Astrocyte of the spinal cord (primary cell): Measurements from ENCODE around the gene SETBP1.

Experiments used
- DNase-seq: peaks from one replicate; pipeline ENCODE4 v3.0.0; 2011; ENCODE audit warnings: low read depth, low spot score
- H3K4me3 ChIP-seq: 2 replicates; pipeline ENCODE4 v1.5.1; 2011; ENCODE audit warnings: low read depth, mild to moderate bottlenecking, low read length, moderate library complexity
- in situ Hi-C: cut with HindIII; loops from 2 replicates; pipeline ENCODE4 v1.10.0; 2017; ENCODE audit warnings: low sequenced_read_pairs
- TF ChIP-seq, protein P1 (sequence below): IDR thresholded peaks from 2 replicates; pipeline ENCODE4 v1.5.1; 2012; ENCODE audit warnings: low read depth, mild to moderate bottlenecking, low read length, inconsistent platforms

Gene SETBP1

DNA sequence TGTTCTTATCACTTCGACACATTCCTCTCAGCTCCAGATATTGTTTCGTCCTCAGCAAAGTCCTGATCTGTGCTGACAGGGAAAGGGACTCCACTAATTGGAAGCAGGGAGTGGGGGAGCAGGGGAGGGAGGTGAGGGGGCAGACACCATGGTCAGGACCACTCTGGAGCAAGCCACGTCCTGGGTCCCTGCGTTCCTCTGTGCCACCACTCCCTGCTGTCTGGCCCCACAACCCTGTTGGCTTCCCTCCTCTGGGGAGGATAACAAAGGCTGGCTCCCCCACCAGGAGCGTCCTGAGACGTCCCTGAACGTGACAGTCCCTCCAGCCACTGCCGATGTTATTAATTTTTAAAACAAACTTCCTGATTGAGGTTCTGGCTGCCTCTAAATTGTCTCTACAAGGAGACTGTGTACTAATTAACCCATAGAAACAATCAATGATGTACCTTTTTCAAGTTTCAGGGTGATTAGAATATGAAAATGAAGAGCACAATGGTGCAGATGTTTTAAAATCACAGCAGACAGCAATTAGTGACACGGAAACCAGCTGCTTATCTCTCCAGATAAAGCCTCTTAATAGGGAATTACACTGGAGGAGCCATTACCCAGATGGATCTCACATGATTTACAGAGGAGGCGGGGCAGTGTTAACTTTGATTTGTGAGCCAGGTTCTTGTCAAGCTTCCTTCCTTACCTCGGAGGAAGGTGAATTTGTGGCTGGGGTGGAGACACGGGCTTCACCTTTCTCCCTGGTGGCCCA is 257.5 kb downstream of the SETBP1 start:
- in situ Hi-C loops: no loop called here
- no peak for DNase-seq
- TF ChIP-seq, protein P1, sequence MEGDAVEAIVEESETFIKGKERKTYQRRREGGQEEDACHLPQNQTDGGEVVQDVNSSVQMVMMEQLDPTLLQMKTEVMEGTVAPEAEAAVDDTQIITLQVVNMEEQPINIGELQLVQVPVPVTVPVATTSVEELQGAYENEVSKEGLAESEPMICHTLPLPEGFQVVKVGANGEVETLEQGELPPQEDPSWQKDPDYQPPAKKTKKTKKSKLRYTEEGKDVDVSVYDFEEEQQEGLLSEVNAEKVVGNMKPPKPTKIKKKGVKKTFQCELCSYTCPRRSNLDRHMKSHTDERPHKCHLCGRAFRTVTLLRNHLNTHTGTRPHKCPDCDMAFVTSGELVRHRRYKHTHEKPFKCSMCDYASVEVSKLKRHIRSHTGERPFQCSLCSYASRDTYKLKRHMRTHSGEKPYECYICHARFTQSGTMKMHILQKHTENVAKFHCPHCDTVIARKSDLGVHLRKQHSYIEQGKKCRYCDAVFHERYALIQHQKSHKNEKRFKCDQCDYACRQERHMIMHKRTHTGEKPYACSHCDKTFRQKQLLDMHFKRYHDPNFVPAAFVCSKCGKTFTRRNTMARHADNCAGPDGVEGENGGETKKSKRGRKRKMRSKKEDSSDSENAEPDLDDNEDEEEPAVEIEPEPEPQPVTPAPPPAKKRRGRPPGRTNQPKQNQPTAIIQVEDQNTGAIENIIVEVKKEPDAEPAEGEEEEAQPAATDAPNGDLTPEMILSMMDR: no peak
- H3K4me3 ChIP-seq: no peak overlapping the region

DNA sequence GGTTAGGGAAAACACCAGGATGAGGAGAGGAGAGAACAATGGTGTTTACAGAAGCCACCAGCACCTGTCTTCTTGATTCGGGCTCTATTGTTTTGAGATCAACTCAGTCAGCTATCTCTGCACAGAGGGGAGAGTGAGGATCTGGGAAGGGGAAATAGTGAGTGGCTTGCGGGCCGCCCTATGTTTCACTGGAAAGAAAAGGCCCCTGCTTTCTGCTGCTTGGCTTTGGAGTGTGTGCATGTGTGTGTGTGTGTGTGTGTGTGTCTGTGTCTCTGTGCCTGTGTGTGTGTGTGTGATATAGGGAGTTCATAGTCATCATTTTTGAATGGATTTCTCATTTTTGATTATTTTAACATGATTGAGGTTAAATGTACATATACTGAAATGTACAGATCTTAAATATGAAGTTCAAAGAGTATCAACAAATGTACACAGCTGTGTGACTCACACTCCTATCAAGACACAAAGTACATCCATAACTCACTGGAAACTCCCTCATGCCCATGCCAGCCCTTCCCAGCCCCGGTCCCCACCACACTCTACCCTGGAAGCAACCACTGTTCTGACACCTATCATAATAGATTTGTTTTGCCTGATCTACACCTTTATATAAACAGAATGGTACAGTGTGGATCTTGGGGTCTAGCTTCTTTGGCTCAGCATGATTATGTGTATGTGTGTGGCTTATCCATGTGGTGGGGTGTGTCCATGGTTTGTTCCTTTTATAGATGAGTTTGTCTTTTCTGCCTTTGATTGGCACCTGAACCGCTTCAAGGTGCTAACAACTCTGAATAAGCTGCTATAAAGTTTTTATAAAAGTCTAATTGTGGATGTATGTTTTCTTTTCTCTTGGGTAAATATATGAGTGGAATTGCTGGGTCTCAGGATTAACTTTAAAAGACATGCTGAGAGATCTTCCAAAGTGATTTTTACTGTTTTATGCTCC is 258.3 kb downstream of the SETBP1 start:
- H3K4me3 ChIP-seq: no peak overlapping the region
- no peak for DNase-seq
- TF ChIP-seq, protein P1: no peak
- in situ Hi-C loops: no loop called here

DNA sequence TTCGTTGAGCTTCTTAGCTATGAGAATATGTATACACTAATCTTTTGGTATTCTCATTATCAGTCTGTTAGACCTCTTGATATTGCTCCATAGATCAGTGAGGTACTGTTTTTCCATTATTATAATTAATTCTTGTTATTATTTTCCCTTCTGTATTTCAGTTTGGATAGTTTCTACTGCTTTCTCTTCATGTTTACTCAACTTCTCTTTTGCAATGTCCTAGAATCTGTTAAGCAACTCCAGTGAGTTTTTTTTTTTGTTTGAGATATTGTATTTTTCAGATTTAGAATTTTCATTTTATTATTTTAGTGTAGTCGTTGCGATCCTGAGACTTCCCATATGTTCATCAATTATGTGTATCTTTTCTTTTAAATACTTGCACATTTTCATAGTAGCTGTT is 260.8 kb downstream of the SETBP1 start:
- no peak overlapping the region for H3K4me3 ChIP-seq
- TF ChIP-seq, protein P1: no peak
- DNase-seq: no peak
- in situ Hi-C loops: no loop called here

GRCh38 chr18:44942073-44942472 is 261.4 kb downstream of the SETBP1 start:
- in situ Hi-C loops: no loop called here

DNA sequence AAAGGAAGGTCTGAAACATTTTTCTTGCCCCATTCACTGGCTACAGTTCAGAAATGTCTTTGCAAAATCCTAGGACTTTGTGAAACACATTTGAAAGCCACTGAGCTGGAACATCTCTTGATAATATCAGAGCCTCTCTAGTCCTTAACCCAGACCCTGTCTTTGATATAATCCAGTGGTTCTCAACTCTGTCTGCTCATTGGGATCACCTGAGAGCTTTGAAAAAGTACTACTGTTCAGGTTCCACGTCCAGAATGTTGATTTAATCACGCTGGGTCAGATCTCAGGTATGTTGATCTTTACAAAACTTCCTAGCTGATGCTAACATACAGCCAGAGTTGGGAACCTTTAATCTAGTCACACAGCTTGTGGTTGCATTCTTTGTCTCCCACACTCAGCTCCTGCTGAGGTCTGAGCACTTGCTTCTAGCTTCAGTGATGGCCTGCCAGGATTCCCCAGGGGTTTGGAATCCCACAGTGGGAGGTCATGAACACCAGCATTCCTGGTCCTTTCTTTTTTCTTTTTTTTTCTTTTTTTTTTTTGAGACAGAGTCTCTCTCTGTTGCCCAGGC is 262.7 kb downstream of the SETBP1 start:
- no peak overlapping the region for H3K4me3 ChIP-seq
- in situ Hi-C loops: no loop called here
- peak; percentile 89 for DNase-seq
- TF ChIP-seq, protein P1: no peak

More at GRCh38 chr18:44942073-44942472, 261.4 kb downstream of the SETBP1 start:
- TF ChIP-seq, protein P1: no peak
- H3K4me3 ChIP-seq: no peak overlapping the region
- DNase-seq: no peak

GRCh38 chr18:44944461-44944860 is 263.8 kb downstream of the SETBP1 start:
- in situ Hi-C loops: no loop called here
- TF ChIP-seq, protein P1: no peak
- no peak for DNase-seq
- no peak overlapping the region for H3K4me3 ChIP-seq
